GM19025 (cell line): Measurements from ENCODE around the gene RUBCN.
"Not testable (repeated sequence)": the region's sequence is repeated elsewhere in the genome, so short reads cannot be mapped to it uniquely, and the experiment has no call there.

ENCODE experiments used
- ATAC-seq: cut with Tn5 transposase; IDR thresholded peaks from one replicate; pipeline ENCODE4 v1.9.1; 2021; ENCODE audit warnings: mild to moderate bottlenecking, low read depth, moderate library complexity; ENCODE audit not compliant: unreplicated experiment

The RUBCN gene

GRCh38 chr3:197661234-197661834, 75.4 kb downstream of the RUBCN start:
- ATAC-seq, result not testable (repeated sequence)

GRCh38 chr3:197659701-197660100, 77.0 kb downstream of the RUBCN start:
- ATAC-seq, result not testable (repeated sequence)

GRCh38 chr3:197659144-197659543, 77.6 kb downstream of the RUBCN start:
- peak; percentile 64 for ATAC-seq

- ATAC-seq, result not testable (repeated sequence)
These were observed 78.0 kb downstream of the RUBCN start for GRCh38 chr3:197658706-197659105.

- not testable (repeated sequence) for ATAC-seq
These were observed 79.0 kb downstream of the RUBCN start for GRCh38 chr3:197657541-197658292.

- not testable (repeated sequence) for ATAC-seq
These were observed 79.7 kb downstream of the RUBCN start for GRCh38 chr3:197656960-197657359.

GRCh38 chr3:197656129-197656528, 80.6 kb downstream of the RUBCN start:
- ATAC-seq, result not testable (repeated sequence)

- ATAC-seq, result peak; percentile 36
These were observed 81.7 kb downstream of the RUBCN start for GRCh38 chr3:197654998-197655330.

- ATAC-seq, result peak; percentile 86
These were observed 82.4 kb downstream of the RUBCN start for GRCh38 chr3:197654090-197654997.

- ATAC-seq, result not testable (repeated sequence)
These were observed 83.8 kb downstream of the RUBCN start for GRCh38 chr3:197652860-197653259.

- ATAC-seq, result not testable (repeated sequence)
These were observed 89.1 kb downstream of the RUBCN start for GRCh38 chr3:197647649-197648048.

- ATAC-seq, result not testable (repeated sequence)
These were observed 89.5 kb downstream of the RUBCN start for GRCh38 chr3:197647191-197647590.

GRCh38 chr3:197646294-197646693, 90.4 kb downstream of the RUBCN start:
- ATAC-seq, result not testable (repeated sequence)

GRCh38 chr3:197637556-197637955, 99.1 kb downstream of the RUBCN start:
- not testable (repeated sequence) for ATAC-seq

- ATAC-seq, result not testable (repeated sequence)
These were observed 104.7 kb downstream of the RUBCN start for GRCh38 chr3:197631989-197632388.

GRCh38 chr3:197630766-197631165, 105.9 kb downstream of the RUBCN start:
- not testable (repeated sequence) for ATAC-seq

GRCh38 chr3:197629286-197629685, 107.4 kb downstream of the RUBCN start:
- ATAC-seq, result not testable (repeated sequence)

- ATAC-seq, result peak; percentile 75
These were observed 108.8 kb downstream of the RUBCN start for GRCh38 chr3:197627772-197628523.

GRCh38 chr3:197627158-197627771, 109.4 kb downstream of the RUBCN start:
- ATAC-seq, result peak; percentile 25
